ENCODE results near the gene PIK3CD. TPM values are rescaled to one million over a fixed set of nuclear protein-coding genes. Genes with fewer than 3 reads are reported as not detected.
"Not testable (repeated sequence)": the region's sequence is repeated elsewhere in the genome, so short reads cannot be mapped to it uniquely, and the experiment has no call there.

The PIK3CD gene
- total RNA-seq, 1 donor from 2014 or later = 6.0 TPM

- no peak for DNase-seq (ENCODE audit: low spot score)
Measured at GRCh38 chr1:9732123-9732971, 80.8 kb downstream of the PIK3CD start.

GRCh38 chr1:9733160-9733789 is 81.7 kb downstream of the PIK3CD start:
- no peak for DNase-seq (ENCODE audit: low spot score)

- DNase-seq (ENCODE audit: low spot score) = no peak
Measured at GRCh38 chr1:9735800-9736199, 84.3 kb downstream of the PIK3CD start.

GRCh38 chr1:9736241-9736640 is 84.7 kb downstream of the PIK3CD start:
- DNase-seq (ENCODE audit: low spot score) = no peak

- no peak for DNase-seq (ENCODE audit: low spot score)
Measured at GRCh38 chr1:9737057-9737456, 85.5 kb downstream of the PIK3CD start.

GRCh38 chr1:9737671-9738070 is 86.1 kb downstream of the PIK3CD start:
- DNase-seq (ENCODE audit: low spot score) = no peak

GRCh38 chr1:9744106-9744799 is 92.7 kb downstream of the PIK3CD start:
- DNase-seq (ENCODE audit: low spot score) = no peak

- no peak for DNase-seq (ENCODE audit: low spot score)
Measured at GRCh38 chr1:9746211-9746610, 94.7 kb downstream of the PIK3CD start.

GRCh38 chr1:9746651-9747050 is 95.1 kb downstream of the PIK3CD start:
- DNase-seq (ENCODE audit: low spot score) = no peak

GRCh38 chr1:9748391-9748790 is 96.9 kb downstream of the PIK3CD start:
- DNase-seq (ENCODE audit: low spot score) = not testable (repeated sequence)

GRCh38 chr1:9749361-9749760 is 97.8 kb downstream of the PIK3CD start:
- no peak for DNase-seq (ENCODE audit: low spot score)

GRCh38 chr1:9751971-9752370 is 100.4 kb downstream of the PIK3CD start:
- no peak for DNase-seq (ENCODE audit: low spot score)

GRCh38 chr1:9753121-9753531 is 101.6 kb downstream of the PIK3CD start:
- peak; percentile 23 for DNase-seq (ENCODE audit: low spot score)

GRCh38 chr1:9755441-9755995 is 104.0 kb downstream of the PIK3CD start:
- no peak for DNase-seq (ENCODE audit: low spot score)

- DNase-seq (ENCODE audit: low spot score) = no peak
Measured at GRCh38 chr1:9758559-9759121, 107.1 kb downstream of the PIK3CD start.

GRCh38 chr1:9759939-9760338 is 108.4 kb downstream of the PIK3CD start:
- no peak for DNase-seq (ENCODE audit: low spot score)

GRCh38 chr1:9760824-9761223 is 109.3 kb downstream of the PIK3CD start:
- no peak for DNase-seq (ENCODE audit: low spot score)

- no peak for DNase-seq (ENCODE audit: low spot score)
Measured at GRCh38 chr1:9761855-9762254, 110.3 kb downstream of the PIK3CD start.

GRCh38 chr1:9762446-9762845 is 110.9 kb downstream of the PIK3CD start:
- not testable (repeated sequence) for DNase-seq (ENCODE audit: low spot score)

GRCh38 chr1:9763914-9764313 is 112.4 kb downstream of the PIK3CD start:
- no peak for DNase-seq (ENCODE audit: low spot score)

- DNase-seq (ENCODE audit: low spot score) = no peak
Measured at GRCh38 chr1:9764550-9764949, 113.0 kb downstream of the PIK3CD start.
